Measurements from ENCODE around the gene PCSK6. TPM values are rescaled to one million over a fixed set of nuclear protein-coding genes. Genes with fewer than 3 reads are reported as not detected.

PCSK6 gene
- total and polyA plus RNA-seq, 7 experiments from 2014 or later, result 0.12 to 3.0 (median 0.70) TPM; not detected in 1

DNA sequence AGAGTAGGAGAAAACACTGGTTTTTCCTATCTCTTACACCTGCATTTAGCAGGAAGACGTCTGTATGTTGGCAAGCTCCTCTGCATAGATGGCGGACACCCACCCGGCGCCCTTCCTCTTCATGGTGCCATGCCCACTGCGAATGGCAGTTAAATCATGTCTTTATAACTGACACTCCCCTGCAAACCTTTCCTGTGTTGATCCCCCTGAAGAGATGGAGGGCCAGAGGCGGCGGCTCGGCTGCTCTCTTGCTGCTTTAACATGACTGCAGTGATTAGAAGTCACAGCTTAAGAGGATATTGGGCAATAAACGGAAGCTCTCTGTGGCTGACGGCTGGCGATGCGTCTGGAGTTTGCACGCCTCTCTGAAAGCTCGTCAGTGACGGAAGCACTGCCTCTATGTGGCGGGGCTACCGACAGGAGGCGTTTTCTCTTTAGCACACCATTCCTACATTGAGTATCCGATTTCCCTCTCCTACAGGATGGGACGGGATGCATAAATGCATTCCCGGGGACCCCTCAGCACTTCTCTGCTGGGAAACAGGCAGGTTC, 168.9 kb downstream of the PCSK6 start:
- Mint-ChIP-seq H3K4me1 (peaks cover 13 to 14% (median 14%) of the 10 kb centered on the region in 7 donors), H3K27ac (peak overlapping the region; percentile 88 to 97 (median 94)), H3K36me3 (peaks cover 0 to 3% (median 0%) of the 10 kb centered on the region in 5 donors), H3K9me3 (peaks cover 0 to 3% (median 0%) of the 10 kb centered on the region in 11 donors), H3K27me3 (peaks cover 2 to 20% (median 9%) of the 10 kb centered on the region in 5 donors), H3K4me3 (peak overlapping the region; percentile 68 to 91 (median 86))
- intact Hi-C loops (cut with micrococcal nuclease), result loop anchor here (1.0 kb wide), 4 partner anchors 14 to 332 kb away; partner anchors contain the start of genes SNRPA1 (in 2 of the 2) and TM2D3 (in 1 of the 2)
- Histone ChIP-seq H3K27ac (ENCODE audit: low read depth, low read length) (peak overlapping the region; percentile 55), H3K9me3 (ENCODE audit: control insufficient read depth in 2 of 3, low read length in 3 of 3) (no peaks in the 10 kb centered on the region), H3K4me1 (ENCODE audit: control insufficient read depth in 2 of 2, insufficient read depth in 2 of 2, low read length in 2 of 2) (peaks cover 5 to 8% of the 10 kb centered on the region in 2 donors), H3K27me3 (ENCODE audit: control insufficient read depth in 2 of 2, insufficient read depth in 2 of 2, low read length in 2 of 2) (no peaks in the 10 kb centered on the region), H3K4me3 (ENCODE audit: low read length) (peak overlapping the region; percentile 68), H3K36me3 (ENCODE audit: control insufficient read depth in 2 of 3, insufficient read depth in 3 of 3, low read length in 3 of 3) (no peaks in the 10 kb centered on the region)
- peak; percentile 96 for ATAC-seq
- peak; percentile 32 to 75 (median 61) for DNase-seq
- POLR2A ChIA-PET, result interaction anchor here (0.5 to 2.3 kb wide), 8 partner anchors 12 to 1009 kb away, joined by 3 to 24 read pairs (median 4); partner anchors contain the start of genes SNRPA1 and TARS3
- CTCF ChIA-PET, result interaction anchor here (0.8 to 1.8 kb wide), 5 partner anchors 11 to 320 kb away, joined by 3 to 8 read pairs (median 5); partner anchors contain the start of gene SNRPA1

DNA sequence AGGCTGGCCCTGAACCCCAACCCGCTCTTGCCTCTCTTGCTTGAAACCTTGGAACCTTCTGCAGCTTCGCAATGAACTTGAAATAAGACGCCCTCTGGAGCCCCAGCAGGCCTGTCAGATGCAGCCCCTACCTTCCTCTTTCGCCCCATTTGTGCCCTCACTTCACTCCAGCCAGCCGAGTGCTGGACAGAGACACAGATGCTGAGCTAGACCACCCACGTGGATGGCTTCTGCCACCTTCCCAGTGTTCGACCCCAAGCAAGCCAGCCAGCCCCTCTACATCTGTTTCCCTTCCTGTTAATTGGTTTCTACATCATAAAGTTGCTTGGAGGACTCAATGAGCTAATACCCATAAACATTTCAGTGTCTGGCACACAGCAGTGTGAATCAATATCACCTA, 170.7 kb downstream of the PCSK6 start:
- Mint-ChIP-seq H3K4me3 (no peak overlapping the region), H3K27me3 (peaks cover 0 to 11% (median 6%) of the 10 kb centered on the region in 5 donors), H3K36me3 (peaks cover 0 to 3% (median 0%) of the 10 kb centered on the region in 5 donors), H3K27ac (peak overlapping the region in 3 of 9 donors; percentile 6 to 56 (median 36)), H3K4me1 (peaks cover 13 to 14% (median 14%) of the 10 kb centered on the region in 7 donors), H3K9me3 (peaks cover 0 to 3% (median 0%) of the 10 kb centered on the region in 11 donors)
- ChIA-PET POLR2A (interaction anchor here (2.3 kb wide), 1 partner anchor 24 kb away, joined by 24 read pairs; the partner anchor contains the start of gene SNRPA1), CTCF (interaction anchor here (1.8 kb wide), 1 partner anchor 13 kb away, joined by 5 read pairs; no protein-coding TSS in a partner anchor)
- H3K4me1 ChIP-seq (ENCODE audit: control insufficient read depth in 2 of 2, insufficient read depth in 2 of 2, low read length in 2 of 2), result peaks cover 5 to 8% of the 10 kb centered on the region in 2 donors
- H3K4me3 ChIP-seq (ENCODE audit: low read length), result no peak overlapping the region
- no peaks in the 10 kb centered on the region for H3K9me3 ChIP-seq (ENCODE audit: control insufficient read depth in 2 of 3, low read length in 3 of 3)
- intact Hi-C loops (cut with micrococcal nuclease), result no loop called here
- H3K36me3 ChIP-seq (ENCODE audit: control insufficient read depth in 2 of 3, insufficient read depth in 3 of 3, low read length in 3 of 3), result no peaks in the 10 kb centered on the region
- no peaks in the 10 kb centered on the region for H3K27me3 ChIP-seq (ENCODE audit: control insufficient read depth in 2 of 2, insufficient read depth in 2 of 2, low read length in 2 of 2)
- H3K27ac ChIP-seq (ENCODE audit: low read depth, low read length), result no peak overlapping the region
- ATAC-seq (no peak), DNase-seq (no peak)

GRCh38 chr15:101318147-101318819, 171.2 kb downstream of the PCSK6 start:
- Mint-ChIP-seq H3K4me1 (peaks cover 13 to 14% (median 14%) of the 10 kb centered on the region in 7 donors), H3K9me3 (peaks cover 0 to 3% (median 0%) of the 10 kb centered on the region in 11 donors), H3K27ac (peak overlapping the region in 1 of 9 donors; percentile 10), H3K4me3 (no peak overlapping the region), H3K27me3 (peaks cover 0 to 11% (median 6%) of the 10 kb centered on the region in 5 donors), H3K36me3 (peaks cover 0 to 3% (median 0%) of the 10 kb centered on the region in 5 donors)
- DNase-seq, result no peak
- intact Hi-C loops (cut with micrococcal nuclease), result no loop called here
- Histone ChIP-seq H3K27ac (ENCODE audit: low read depth, low read length) (no peak overlapping the region), H3K4me3 (ENCODE audit: low read length) (no peak overlapping the region), H3K9me3 (ENCODE audit: control insufficient read depth in 2 of 3, low read length in 3 of 3) (no peaks in the 10 kb centered on the region), H3K4me1 (ENCODE audit: control insufficient read depth in 2 of 2, insufficient read depth in 2 of 2, low read length in 2 of 2) (peaks cover 5 to 8% of the 10 kb centered on the region in 2 donors), H3K27me3 (ENCODE audit: control insufficient read depth in 2 of 2, insufficient read depth in 2 of 2, low read length in 2 of 2) (no peaks in the 10 kb centered on the region), H3K36me3 (ENCODE audit: control insufficient read depth in 2 of 3, insufficient read depth in 3 of 3, low read length in 3 of 3) (no peaks in the 10 kb centered on the region)
- ATAC-seq, result no peak
- CTCF ChIA-PET, result no interaction called here
- POLR2A ChIA-PET, result interaction anchor here (0.6 kb wide), 1 partner anchor 77 kb away, joined by 3 read pairs; no protein-coding TSS in a partner anchor

DNA sequence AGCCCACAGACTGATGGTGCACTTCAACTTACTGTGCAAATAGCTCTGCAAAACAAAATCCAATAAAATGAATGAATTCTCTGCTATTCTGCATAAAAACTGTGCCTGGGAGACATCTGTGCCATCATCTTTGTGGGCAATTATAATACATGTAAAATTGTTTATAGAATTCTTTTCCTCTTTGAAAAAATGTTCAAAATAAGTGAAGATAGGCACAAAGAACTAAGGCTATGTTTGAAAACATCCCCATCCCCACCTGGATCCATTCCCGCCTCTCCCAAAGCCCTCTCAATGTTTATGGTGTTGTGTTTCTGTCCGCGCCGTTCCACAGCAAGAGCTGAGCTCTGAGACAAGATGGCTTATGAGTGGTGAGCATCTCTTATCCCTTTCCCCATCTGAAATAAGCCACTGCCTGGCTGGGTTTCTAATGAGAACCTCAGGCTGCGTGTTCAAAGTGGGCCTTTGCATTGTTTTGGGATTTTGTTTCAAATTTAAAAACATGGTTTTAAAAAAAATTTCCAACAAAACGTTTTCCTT, 172.1 kb downstream of the PCSK6 start:
- H3K36me3 Mint-ChIP-seq, result peaks cover 0 to 3% (median 0%) of the 10 kb centered on the region in 5 donors
- Histone ChIP-seq H3K36me3 (ENCODE audit: control insufficient read depth in 2 of 3, insufficient read depth in 3 of 3, low read length in 3 of 3) (no peaks in the 10 kb centered on the region), H3K27ac (ENCODE audit: low read depth, low read length) (no peak overlapping the region), H3K9me3 (ENCODE audit: control insufficient read depth in 2 of 3, low read length in 3 of 3) (no peaks in the 10 kb centered on the region), H3K4me3 (ENCODE audit: low read length) (no peak overlapping the region), H3K4me1 (ENCODE audit: control insufficient read depth in 2 of 2, insufficient read depth in 2 of 2, low read length in 2 of 2) (peaks cover 5 to 8% of the 10 kb centered on the region in 2 donors), H3K27me3 (ENCODE audit: control insufficient read depth in 2 of 2, insufficient read depth in 2 of 2, low read length in 2 of 2) (no peaks in the 10 kb centered on the region)
- H3K4me1 Mint-ChIP-seq, result peaks cover 13 to 14% (median 14%) of the 10 kb centered on the region in 7 donors
- H3K9me3 Mint-ChIP-seq, result peaks cover 0 to 3% (median 0%) of the 10 kb centered on the region in 11 donors
- ChIA-PET POLR2A (no interaction called here), CTCF (no interaction called here)
- ATAC-seq (no peak), DNase-seq (no peak)
- no peak overlapping the region for H3K27ac Mint-ChIP-seq
- intact Hi-C loops (cut with micrococcal nuclease), result no loop called here
- H3K4me3 Mint-ChIP-seq, result no peak overlapping the region
- H3K27me3 Mint-ChIP-seq, result peaks cover 0 to 11% (median 6%) of the 10 kb centered on the region in 5 donors

GRCh38 chr15:101316529-101316928, 173.0 kb downstream of the PCSK6 start:
- DNase-seq (no peak), ATAC-seq (no peak)
- Mint-ChIP-seq H3K27me3 (peaks cover 0 to 11% (median 2%) of the 10 kb centered on the region in 5 donors), H3K4me1 (peaks cover 12 to 14% (median 13%) of the 10 kb centered on the region in 7 donors), H3K9me3 (peaks cover 0 to 3% (median 0%) of the 10 kb centered on the region in 11 donors), H3K4me3 (no peak overlapping the region), H3K36me3 (peaks cover 0 to 3% (median 0%) of the 10 kb centered on the region in 5 donors), H3K27ac (no peak overlapping the region)
- intact Hi-C loops (cut with micrococcal nuclease), result no loop called here
- no peak overlapping the region for H3K4me3 ChIP-seq (ENCODE audit: low read length)
- no peak overlapping the region for H3K27ac ChIP-seq (ENCODE audit: low read depth, low read length)
- no peaks in the 10 kb centered on the region for H3K36me3 ChIP-seq (ENCODE audit: control insufficient read depth in 2 of 3, insufficient read depth in 3 of 3, low read length in 3 of 3)
- H3K9me3 ChIP-seq (ENCODE audit: control insufficient read depth in 2 of 3, low read length in 3 of 3), result no peaks in the 10 kb centered on the region
- no peaks in the 10 kb centered on the region for H3K27me3 ChIP-seq (ENCODE audit: control insufficient read depth in 2 of 2, insufficient read depth in 2 of 2, low read length in 2 of 2)
- CTCF ChIA-PET, result no interaction called here
- POLR2A ChIA-PET, result no interaction called here
- peaks cover 5 to 8% of the 10 kb centered on the region in 2 donors for H3K4me1 ChIP-seq (ENCODE audit: control insufficient read depth in 2 of 2, insufficient read depth in 2 of 2, low read length in 2 of 2)

DNA sequence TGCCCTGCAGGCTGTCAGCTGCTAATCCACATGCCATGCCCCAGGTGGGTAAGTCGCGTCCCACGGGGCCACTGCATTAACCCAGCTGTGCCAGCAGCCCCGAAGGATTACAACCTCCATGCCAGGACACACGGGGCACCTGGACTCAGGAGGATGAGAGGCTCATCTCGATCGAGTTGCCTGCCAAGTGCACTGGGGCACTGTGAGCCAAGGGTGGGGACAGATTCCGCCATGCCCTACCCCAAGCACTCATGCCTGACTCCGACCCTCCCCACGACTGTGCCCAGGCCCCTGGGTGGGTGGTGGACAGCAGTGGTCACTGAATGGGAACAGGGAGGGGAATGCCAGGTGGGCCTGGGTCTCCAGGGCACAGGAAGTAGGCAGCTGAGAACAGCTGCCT, 173.8 kb downstream of the PCSK6 start:
- Histone ChIP-seq H3K4me3 (ENCODE audit: low read length) (no peak overlapping the region), H3K27me3 (ENCODE audit: control insufficient read depth in 2 of 2, insufficient read depth in 2 of 2, low read length in 2 of 2) (no peaks in the 10 kb centered on the region), H3K36me3 (ENCODE audit: control insufficient read depth in 2 of 3, insufficient read depth in 3 of 3, low read length in 3 of 3) (no peaks in the 10 kb centered on the region), H3K4me1 (ENCODE audit: control insufficient read depth in 2 of 2, insufficient read depth in 2 of 2, low read length in 2 of 2) (peaks cover 0 to 4% of the 10 kb centered on the region in 2 donors), H3K27ac (ENCODE audit: low read depth, low read length) (no peak overlapping the region), H3K9me3 (ENCODE audit: control insufficient read depth in 2 of 3, low read length in 3 of 3) (no peaks in the 10 kb centered on the region)
- Mint-ChIP-seq H3K9me3 (peaks cover 0 to 2% (median 0%) of the 10 kb centered on the region in 11 donors), H3K27me3 (peaks cover 0 to 11% (median 2%) of the 10 kb centered on the region in 5 donors), H3K36me3 (peaks cover 0 to 3% (median 0%) of the 10 kb centered on the region in 5 donors), H3K4me3 (no peak overlapping the region), H3K4me1 (peaks cover 6 to 9% (median 7%) of the 10 kb centered on the region in 7 donors), H3K27ac (no peak overlapping the region)
- CTCF ChIA-PET, result interaction anchor here (0.8 kb wide), 1 partner anchor 13 kb away, joined by 5 read pairs; no protein-coding TSS in a partner anchor
- ATAC-seq, result no peak
- DNase-seq, result no peak
- POLR2A ChIA-PET, result no interaction called here
- intact Hi-C loops (cut with micrococcal nuclease), result no loop called here

Data from naive thymus-derived CD4-positive, alpha-beta T cell (primary cell).